Measurements from ENCODE around the gene OR2F1.

- TF ChIP-seq CTCF (IDR thresholded peaks at IDR 0.05) (no peak), POLR2AphosphoS5 (IDR thresholded peaks at IDR 0.05; ENCODE audit: low read depth, low read length) (no peak), REST (IDR thresholded peaks at IDR 0.05; ENCODE audit: insufficient read depth in 1 of 2, low read depth in 2 of 2, low read length in 1 of 2) (no peak), SIN3A (IDR thresholded peaks at IDR 0.05; ENCODE audit: borderline replicate concordance, insufficient read depth, low read depth, low read length) (no peak)
These were observed 49.1 kb upstream of the OR2F1 start for GRCh38 chr7:143905509-143905908.

Data from Panc1 (cell line).